Lung (tissue), 12 donors: ENCODE measurements around the gene SARDH. TPM values are rescaled to one million over a fixed set of nuclear protein-coding genes. Genes with fewer than 3 reads are reported as not detected.

Experiments used
- ATAC-seq: fragments of 200-7000 bp; cut with Tn5 transposase; one replicate; pipeline ENCODE4 v1.9.1; 2020; ENCODE audit warnings: moderate number of reproducible peaks; ENCODE audit not compliant: insufficient read depth, low FRiP score
- DNase-seq, 3 donors: peaks; one replicate each; pipeline ENCODE4 v3.0.0-alpha.2; 2013 to 2017
- H3K27ac ChIP-seq, 2 donors: one replicate each; pipeline ENCODE4 v1.5.1; 2013; ENCODE audit warnings: mild to moderate bottlenecking in 2 of 2, moderate library complexity in 2 of 2, control low read depth in 1 of 2, inconsistent platforms in 1 of 2, low read depth in 1 of 2, low read length in 1 of 2
- H3K27me3 ChIP-seq, 3 donors: one replicate each; pipeline ENCODE4 v1.5.1; 2013; ENCODE audit warnings: low read length in 2 of 3; ENCODE audit not compliant: control insufficient read depth in 3 of 3, insufficient read depth in 3 of 3
- H3K36me3 ChIP-seq, 4 donors: one replicate each; pipeline ENCODE4 v1.5.1; 2013; ENCODE audit warnings: low read length in 4 of 4, mild to moderate bottlenecking in 1 of 4, moderate library complexity in 1 of 4; ENCODE audit not compliant: control insufficient read depth in 4 of 4, insufficient read depth in 4 of 4
- H3K4me1 ChIP-seq, 5 donors: one replicate each; pipeline ENCODE4 v1.5.1; 2013; ENCODE audit warnings: low read length in 5 of 5, mild to moderate bottlenecking in 2 of 5, moderate library complexity in 1 of 5; ENCODE audit not compliant: control insufficient read depth in 5 of 5, insufficient read depth in 5 of 5
- H3K4me3 ChIP-seq: one replicate; pipeline ENCODE4 v1.5.1; 2013; ENCODE audit warnings: mild to moderate bottlenecking, control low read depth, moderate library complexity
- H3K9ac ChIP-seq, 2 donors: one replicate each; pipeline ENCODE4 v1.5.1; 2013; ENCODE audit warnings: low read length in 2 of 2, control low read depth in 1 of 2; ENCODE audit not compliant: insufficient read depth in 1 of 2
- H3K9me3 ChIP-seq, 4 donors: one replicate each; pipeline ENCODE4 v1.5.1; 2013; ENCODE audit warnings: low read length in 3 of 4, mild to moderate bottlenecking in 1 of 4, moderate library complexity in 1 of 4; ENCODE audit not compliant: control insufficient read depth in 4 of 4, insufficient read depth in 3 of 4
- CTCF ChIP-seq: IDR thresholded peaks from 2 replicates; pipeline ENCODE4 v1.5.1; 2012; ENCODE audit warnings: mild to moderate bottlenecking; ENCODE audit errors: control extremely low read depth, extremely low read depth
- whole genome bisulfite sequencing, 2 donors: extraction: QIAGEN DNeasy Blood & Tissue Kit; methylation state at CpG; one replicate each; pipeline ENCODE4 v1.1.7; 2013; 5-methylcytosine and 5-hydroxymethylcytosine counted together
- polyA plus RNA-seq, 2 donors: library from polyadenylated mRNA; stranded (reverse); fragments of 200-250 nt; gene quantifications; one replicate each; pipeline ENCODE4 v1.2.1, GENCODE V29; 2013
- total RNA-seq, 2 donors: library from RNA; depleted of rRNA in 1 of 2; stranded (reverse); fragments of >200 nt in 1 of 2; gene quantifications; one replicate each; pipeline ENCODE4 v1.2.1, GENCODE V29; 2014 to 2021
- donor health status: control.
- donor health status: control.
- donor health status: Bipolar disorder and iron deficiency.
- donor health status: healthy.
- donor health status: DM: yes; HTN: yes; CAD: no.

SARDH gene
- total and polyA plus RNA-seq, 4 donors: 1.8 to 8.4 (median 4.7) TPM

- no peaks in the 10 kb centered on the region for H3K36me3 ChIP-seq
- no peak overlapping the region for H3K4me3 ChIP-seq
- DNase-seq (no peak), ATAC-seq (no peak)
- no peak overlapping the region for H3K27ac ChIP-seq
- H3K9ac ChIP-seq: no peak overlapping the region
- no peaks in the 10 kb centered on the region for H3K9me3 ChIP-seq
- H3K27me3 ChIP-seq: no peaks in the 10 kb centered on the region
- WGBS, 2 donors: 86 to 90% methylated on average over 9 of the region's 9 CpGs
- no peak for TF ChIP-seq CTCF
- peaks cover 0 to 4% (median 0%) of the 10 kb centered on the region in 5 donors for H3K4me1 ChIP-seq
These were observed 64.9 kb downstream of the SARDH start for GRCh38 chr9:133673258-133673655.

GRCh38 chr9:133672503-133673257 lies 65.5 kb downstream of the SARDH start:
- Histone ChIP-seq H3K4me1 (peaks cover 0 to 4% (median 0%) of the 10 kb centered on the region in 5 donors), H3K36me3 (no peaks in the 10 kb centered on the region), H3K27ac (no peak overlapping the region), H3K9me3 (no peaks in the 10 kb centered on the region), H3K9ac (no peak overlapping the region), H3K4me3 (no peak overlapping the region), H3K27me3 (no peaks in the 10 kb centered on the region)
- DNase-seq (no peak), ATAC-seq (no peak)
- WGBS, 2 donors: 89 to 94% methylated on average over 31 of the region's 31 CpGs
- no peak for TF ChIP-seq CTCF

GRCh38 chr9:133671371-133671770 lies 66.8 kb downstream of the SARDH start:
- Histone ChIP-seq H3K9me3 (no peaks in the 10 kb centered on the region), H3K27ac (no peak overlapping the region), H3K9ac (no peak overlapping the region), H3K36me3 (no peaks in the 10 kb centered on the region), H3K4me1 (peaks cover 0 to 4% (median 0%) of the 10 kb centered on the region in 5 donors), H3K4me3 (no peak overlapping the region), H3K27me3 (no peaks in the 10 kb centered on the region)
- 84 to 90% methylated on average over 21 of the region's 21 CpGs for WGBS, 2 donors
- TF ChIP-seq CTCF: no peak
- DNase-seq (no peak), ATAC-seq (no peak)
